Loucy (cell line): ENCODE results near the gene GTF3C1.

Source experiments
- CTCF ChIP-seq: fragments of 200-600 bp; sonication (generic); conservative IDR thresholded peaks from 2 replicates; pipeline ENCODE4 v1.5.1; 2014; ENCODE audit warnings: mild to moderate bottlenecking, antibody characterized with exemption, low read length
- EZH2phosphoT487 ChIP-seq: fragments of 200-600 bp; IDR thresholded peaks from 2 replicates; pipeline ENCODE4 v1.6.1; 2018; ENCODE audit warnings: antibody characterized with exemption, mild to moderate bottlenecking, moderate library complexity, borderline replicate concordance

GRCh38 chr16:27458987-27459688 lies 90.6 kb downstream of the GTF3C1 start:
- TF ChIP-seq CTCF (no peak), EZH2phosphoT487 (no peak)
